IMR-90 (cell line): Measurements from ENCODE around the gene ANXA3.

ENCODE experiments used
- BHLHE40 ChIP-seq: fragments of 150-350 bp; IDR thresholded peaks from 2 replicates; pipeline ENCODE4 v1.6.1; 2016; ENCODE audit warnings: mild to moderate bottlenecking, low read depth, low read length
- CEBPB ChIP-seq: IDR thresholded peaks from 2 replicates; pipeline ENCODE4 v1.6.1; 2012; ENCODE audit warnings: low read depth, low read length, improper control_type of control experiment
- FOS ChIP-seq: fragments of 150-350 bp; IDR thresholded peaks from 2 replicates; pipeline ENCODE4 v1.6.1; 2016; ENCODE audit warnings: low read depth, low read length
- MAZ ChIP-seq: IDR thresholded peaks from 2 replicates; pipeline ENCODE4 v1.6.1; 2012; ENCODE audit warnings: low read depth, mild to moderate bottlenecking, low read length, improper control_type of control experiment, moderate library complexity, borderline replicate concordance
- POLR2A ChIP-seq: IDR thresholded peaks from 2 replicates; pipeline ENCODE4 v1.6.1; 2012; ENCODE audit warnings: mild to moderate bottlenecking, low read depth, low read length
- RAD21 ChIP-seq: IDR thresholded peaks from 2 replicates; pipeline ENCODE4 v1.6.1; 2012; ENCODE audit warnings: low read length, improper control_type of control experiment
- RCOR1 ChIP-seq: IDR thresholded peaks from 2 replicates; pipeline ENCODE4 v1.6.1; 2012; ENCODE audit warnings: mild to moderate bottlenecking, low read length, improper control_type of control experiment; ENCODE audit not compliant: insufficient replicate concordance
- RFX5 ChIP-seq: IDR thresholded peaks from 2 replicates; pipeline ENCODE4 v1.8.0; 2012; ENCODE audit warnings: low read depth, mild to moderate bottlenecking, low read length, moderate library complexity
- SMC3 ChIP-seq: fragments of 150-350 bp; IDR thresholded peaks from 2 replicates; pipeline ENCODE4 v1.6.1; 2016; ENCODE audit warnings: low read depth, mild to moderate bottlenecking, antibody characterized with exemption, low read length, moderate library complexity
- TF ChIP-seq, protein P1 (sequence below): conservative IDR thresholded peaks from 2 replicates; pipeline ENCODE4 v1.5.1; 2012; ENCODE audit warnings: mild to moderate bottlenecking, low read depth, low read length, improper control_type of control experiment
- TF ChIP-seq, protein P2 (sequence below): fragments of 150-350 bp; IDR thresholded peaks from 2 replicates; pipeline ENCODE4 v1.6.1; 2016; ENCODE audit warnings: low read depth, mild to moderate bottlenecking, low read length, moderate library complexity, borderline replicate concordance
- TF ChIP-seq, protein P3 (sequence below): fragments of 150-350 bp; IDR thresholded peaks from 2 replicates; pipeline ENCODE4 v1.6.1; 2017; ENCODE audit warnings: mild to moderate bottlenecking, antibody characterized with exemption, low read length, low read depth

DNA sequence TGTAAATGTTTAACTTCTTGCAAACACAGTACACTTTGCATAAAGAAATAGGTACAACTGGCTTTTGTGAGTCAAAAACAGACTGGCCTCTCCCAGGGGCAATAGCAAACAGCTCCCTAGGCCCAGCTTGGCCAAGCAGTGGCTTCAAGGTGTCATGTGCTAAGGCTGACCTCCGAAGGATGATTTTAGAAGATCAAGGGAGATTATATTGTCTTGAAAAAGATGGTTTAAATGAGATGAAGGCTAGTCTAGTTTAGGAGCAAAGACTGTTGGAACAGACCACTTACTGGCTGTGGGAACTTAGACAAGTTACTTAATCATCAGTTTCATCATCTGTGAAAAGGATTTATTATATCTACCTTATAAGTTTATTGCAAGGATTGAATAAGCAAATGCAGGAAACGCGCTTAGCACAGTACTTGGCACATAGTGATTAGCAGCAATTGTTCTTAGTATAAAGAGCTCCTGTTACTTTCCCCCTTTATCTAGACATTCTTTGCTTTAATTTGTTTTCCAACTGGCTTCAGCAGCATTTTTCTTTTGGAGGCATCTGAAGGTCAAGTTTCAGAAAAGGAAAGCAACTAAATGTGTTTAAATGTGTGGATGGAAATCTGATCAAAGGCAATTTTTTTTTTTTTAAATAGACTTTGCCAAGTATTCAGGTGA, 17.2 kb downstream of the ANXA3 start:
- TF ChIP-seq, protein P1, sequence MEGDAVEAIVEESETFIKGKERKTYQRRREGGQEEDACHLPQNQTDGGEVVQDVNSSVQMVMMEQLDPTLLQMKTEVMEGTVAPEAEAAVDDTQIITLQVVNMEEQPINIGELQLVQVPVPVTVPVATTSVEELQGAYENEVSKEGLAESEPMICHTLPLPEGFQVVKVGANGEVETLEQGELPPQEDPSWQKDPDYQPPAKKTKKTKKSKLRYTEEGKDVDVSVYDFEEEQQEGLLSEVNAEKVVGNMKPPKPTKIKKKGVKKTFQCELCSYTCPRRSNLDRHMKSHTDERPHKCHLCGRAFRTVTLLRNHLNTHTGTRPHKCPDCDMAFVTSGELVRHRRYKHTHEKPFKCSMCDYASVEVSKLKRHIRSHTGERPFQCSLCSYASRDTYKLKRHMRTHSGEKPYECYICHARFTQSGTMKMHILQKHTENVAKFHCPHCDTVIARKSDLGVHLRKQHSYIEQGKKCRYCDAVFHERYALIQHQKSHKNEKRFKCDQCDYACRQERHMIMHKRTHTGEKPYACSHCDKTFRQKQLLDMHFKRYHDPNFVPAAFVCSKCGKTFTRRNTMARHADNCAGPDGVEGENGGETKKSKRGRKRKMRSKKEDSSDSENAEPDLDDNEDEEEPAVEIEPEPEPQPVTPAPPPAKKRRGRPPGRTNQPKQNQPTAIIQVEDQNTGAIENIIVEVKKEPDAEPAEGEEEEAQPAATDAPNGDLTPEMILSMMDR: no peak
- TF ChIP-seq RCOR1 (no peak), POLR2A (no peak), SMC3 (no peak), FOS (no peak), RAD21 (no peak), BHLHE40 (no peak), MAZ (no peak), RFX5 (no peak), CEBPB (no peak)
- TF ChIP-seq, protein P2, sequence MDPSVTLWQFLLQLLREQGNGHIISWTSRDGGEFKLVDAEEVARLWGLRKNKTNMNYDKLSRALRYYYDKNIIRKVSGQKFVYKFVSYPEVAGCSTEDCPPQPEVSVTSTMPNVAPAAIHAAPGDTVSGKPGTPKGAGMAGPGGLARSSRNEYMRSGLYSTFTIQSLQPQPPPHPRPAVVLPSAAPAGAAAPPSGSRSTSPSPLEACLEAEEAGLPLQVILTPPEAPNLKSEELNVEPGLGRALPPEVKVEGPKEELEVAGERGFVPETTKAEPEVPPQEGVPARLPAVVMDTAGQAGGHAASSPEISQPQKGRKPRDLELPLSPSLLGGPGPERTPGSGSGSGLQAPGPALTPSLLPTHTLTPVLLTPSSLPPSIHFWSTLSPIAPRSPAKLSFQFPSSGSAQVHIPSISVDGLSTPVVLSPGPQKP: no peak
- TF ChIP-seq, protein P3, sequence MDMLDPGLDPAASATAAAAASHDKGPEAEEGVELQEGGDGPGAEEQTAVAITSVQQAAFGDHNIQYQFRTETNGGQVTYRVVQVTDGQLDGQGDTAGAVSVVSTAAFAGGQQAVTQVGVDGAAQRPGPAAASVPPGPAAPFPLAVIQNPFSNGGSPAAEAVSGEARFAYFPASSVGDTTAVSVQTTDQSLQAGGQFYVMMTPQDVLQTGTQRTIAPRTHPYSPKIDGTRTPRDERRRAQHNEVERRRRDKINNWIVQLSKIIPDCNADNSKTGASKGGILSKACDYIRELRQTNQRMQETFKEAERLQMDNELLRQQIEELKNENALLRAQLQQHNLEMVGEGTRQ: no peak
